ENCODE measurements around the gene INPP5D.

INPP5D gene

GRCh38 chr2:233204286-233204936, 144.3 kb downstream of the INPP5D start:
- Histone ChIP-seq H3K36me3 (ENCODE audit: insufficient read depth, low read length) (peaks cover 31% of the 10 kb centered on the region), H3K9ac (ENCODE audit: low read depth, low read length) (no peak overlapping the region), H3K4me2 (ENCODE audit: insufficient read depth, low read length) (no peak overlapping the region), H4K20me1 (ENCODE audit: insufficient read depth, low read length) (no peaks in the 10 kb centered on the region), H3K27ac (ENCODE audit: low read length) (no peak overlapping the region), H3K27me3 (ENCODE audit: insufficient read depth, low read length, poor library complexity) (no peaks in the 10 kb centered on the region), H2AFZ (ENCODE audit: low read depth, low read length) (no peak overlapping the region), H3K4me1 (ENCODE audit: insufficient read depth, low read length) (no peaks in the 10 kb centered on the region), H3K79me2 (ENCODE audit: insufficient read depth, low read length) (no peaks in the 10 kb centered on the region), H3K9me3 (ENCODE audit: insufficient read depth, low read length, severe bottlenecking) (no peaks in the 10 kb centered on the region), H3K4me3 (ENCODE audit: low read depth in 1 of 2, low read length in 2 of 2) (no peak overlapping the region)
- ATAC-seq (ENCODE audit: insufficient read depth, low read depth): no peak
- TF ChIP-seq EZH2 (IDR thresholded peaks at IDR 0.05; ENCODE audit: borderline replicate concordance, low read depth, low read length, severe bottlenecking) (no peak), CTCF (IDR thresholded peaks at IDR 0.05; ENCODE audit: borderline replicate concordance, extremely low read depth, low read length, poor library complexity, severe bottlenecking) (no peak)
- no peak for DNase-seq

GRCh38 chr2:233208382-233209116, 148.4 kb downstream of the INPP5D start:
- H3K27me3 ChIP-seq (ENCODE audit: insufficient read depth, low read length, poor library complexity): no peaks in the 10 kb centered on the region
- no peak overlapping the region for H3K4me3 ChIP-seq (ENCODE audit: low read depth in 1 of 2, low read length in 2 of 2)
- no peak overlapping the region for H3K4me2 ChIP-seq (ENCODE audit: insufficient read depth, low read length)
- H3K27ac ChIP-seq (ENCODE audit: low read length): no peak overlapping the region
- no peaks in the 10 kb centered on the region for H4K20me1 ChIP-seq (ENCODE audit: insufficient read depth, low read length)
- no peaks in the 10 kb centered on the region for H3K4me1 ChIP-seq (ENCODE audit: insufficient read depth, low read length)
- no peaks in the 10 kb centered on the region for H3K79me2 ChIP-seq (ENCODE audit: insufficient read depth, low read length)
- no peak overlapping the region for H2AFZ ChIP-seq (ENCODE audit: low read depth, low read length)
- no peaks in the 10 kb centered on the region for H3K9me3 ChIP-seq (ENCODE audit: insufficient read depth, low read length, severe bottlenecking)
- ATAC-seq (ENCODE audit: insufficient read depth, low read depth): peak; percentile 25; the same call in 1 of the 3 replicates
- no peak for TF ChIP-seq EZH2 (IDR thresholded peaks at IDR 0.05; ENCODE audit: borderline replicate concordance, low read depth, low read length, severe bottlenecking)
- no peak for TF ChIP-seq CTCF (IDR thresholded peaks at IDR 0.05; ENCODE audit: borderline replicate concordance, extremely low read depth, low read length, poor library complexity, severe bottlenecking)
- DNase-seq: no peak
- H3K9ac ChIP-seq (ENCODE audit: low read depth, low read length): no peak overlapping the region
- H3K36me3 ChIP-seq (ENCODE audit: insufficient read depth, low read length): peaks cover 16% of the 10 kb centered on the region

GRCh38 chr2:233209117-233209532, 149.0 kb downstream of the INPP5D start:
- Histone ChIP-seq H3K9me3 (ENCODE audit: insufficient read depth, low read length, severe bottlenecking) (no peaks in the 10 kb centered on the region), H3K36me3 (ENCODE audit: insufficient read depth, low read length) (peaks cover 10% of the 10 kb centered on the region), H3K27me3 (ENCODE audit: insufficient read depth, low read length, poor library complexity) (no peaks in the 10 kb centered on the region), H3K27ac (ENCODE audit: low read length) (no peak overlapping the region), H3K4me1 (ENCODE audit: insufficient read depth, low read length) (no peaks in the 10 kb centered on the region), H3K79me2 (ENCODE audit: insufficient read depth, low read length) (no peaks in the 10 kb centered on the region), H3K4me2 (ENCODE audit: insufficient read depth, low read length) (no peak overlapping the region), H4K20me1 (ENCODE audit: insufficient read depth, low read length) (no peaks in the 10 kb centered on the region), H2AFZ (ENCODE audit: low read depth, low read length) (no peak overlapping the region), H3K9ac (ENCODE audit: low read depth, low read length) (no peak overlapping the region), H3K4me3 (ENCODE audit: low read depth in 1 of 2, low read length in 2 of 2) (no peak overlapping the region)
- ATAC-seq (ENCODE audit: insufficient read depth, low read depth) (no peak), DNase-seq (no peak)
- TF ChIP-seq CTCF (IDR thresholded peaks at IDR 0.05; ENCODE audit: borderline replicate concordance, extremely low read depth, low read length, poor library complexity, severe bottlenecking): no peak
- TF ChIP-seq EZH2 (IDR thresholded peaks at IDR 0.05; ENCODE audit: borderline replicate concordance, low read depth, low read length, severe bottlenecking): no peak
